Renal cortical epithelial cell (primary cell): ENCODE data around the gene ADAMTS2. TPM values are rescaled to one million over a fixed set of nuclear protein-coding genes. Genes with fewer than 3 reads are reported as not detected.
"Not testable (repeated sequence)": the region's sequence is repeated elsewhere in the genome, so short reads cannot be mapped to it uniquely, and the experiment has no call there.

Experiments used
- DNase-seq: peaks from one replicate; pipeline ENCODE4 v3.0.0-alpha.2; 2011; ENCODE audit warnings: low read depth
- total RNA-seq: library from RNA; depleted of rRNA; stranded (reverse); fragments of >200 nt; gene quantifications from 2 replicates; pipeline ENCODE4 v1.2.3, GENCODE V29; 2014

The ADAMTS2 gene
- total RNA-seq, 1 donor from 2014 or later: 4.2 TPM

DNA sequence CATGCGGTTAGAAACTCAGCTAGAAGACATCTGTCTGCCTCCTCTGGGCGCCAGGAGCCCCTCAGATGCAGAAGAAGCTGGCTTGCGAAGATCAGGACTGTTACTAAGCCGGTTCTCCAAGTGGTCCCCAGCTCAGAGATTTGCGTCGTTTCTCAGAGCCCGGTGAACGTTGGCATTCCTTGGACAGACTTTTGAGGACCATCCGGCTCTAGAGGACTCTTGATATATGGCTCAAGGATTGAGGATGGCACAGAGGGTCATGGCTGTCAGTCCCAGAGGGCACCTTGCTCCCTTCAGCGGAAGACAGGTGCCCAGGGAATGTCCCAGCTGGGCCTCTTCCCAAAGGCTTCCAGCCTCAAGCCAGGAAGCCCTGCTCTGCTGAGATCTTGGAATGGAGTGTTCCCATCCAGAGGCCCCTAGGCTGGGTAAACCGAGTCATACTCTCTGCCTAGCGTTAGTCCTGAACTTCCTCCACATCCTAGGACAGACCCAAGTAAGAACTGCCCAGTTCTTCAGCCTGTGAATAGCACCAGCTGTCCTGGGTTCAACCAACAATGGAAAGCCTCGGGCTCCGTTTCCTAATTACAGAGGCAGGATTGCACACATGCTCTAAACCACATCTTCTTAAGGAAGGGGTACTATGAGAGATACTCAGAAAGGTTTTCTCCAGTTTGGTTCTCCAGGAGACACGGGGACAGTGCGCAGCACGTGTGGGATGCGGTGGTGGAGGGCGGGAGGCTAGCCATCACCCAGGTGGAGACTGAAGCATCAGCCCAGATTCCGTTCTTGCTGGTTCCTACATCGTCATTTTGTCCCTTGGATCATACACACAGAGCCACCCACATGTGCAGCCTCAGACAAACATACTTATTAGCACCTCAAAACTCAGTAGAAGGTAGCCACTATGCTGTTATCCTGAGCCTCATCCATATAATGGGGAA lies 233.7 kb downstream of the ADAMTS2 start:
- no peak for DNase-seq

DNA sequence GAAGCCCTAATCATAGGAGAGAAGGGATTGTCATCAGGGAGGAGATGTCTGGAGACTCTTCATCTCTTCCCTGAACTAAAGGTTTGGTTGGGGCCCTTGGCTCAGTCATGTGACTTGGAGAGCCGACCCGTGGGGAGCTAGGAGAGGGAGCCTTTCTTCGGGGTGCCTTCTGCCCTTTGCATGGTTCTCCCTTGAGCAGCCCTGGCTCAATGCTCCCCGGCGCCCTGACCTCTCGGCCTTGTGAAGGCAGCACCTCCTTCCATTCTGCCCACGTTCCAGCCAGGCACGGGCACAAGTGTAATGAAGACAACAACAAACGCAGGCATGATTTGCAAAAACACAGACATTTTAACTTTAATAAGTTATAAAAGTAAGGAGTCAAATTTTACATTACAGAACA lies 234.7 kb downstream of the ADAMTS2 start:
- DNase-seq: no peak

DNA sequence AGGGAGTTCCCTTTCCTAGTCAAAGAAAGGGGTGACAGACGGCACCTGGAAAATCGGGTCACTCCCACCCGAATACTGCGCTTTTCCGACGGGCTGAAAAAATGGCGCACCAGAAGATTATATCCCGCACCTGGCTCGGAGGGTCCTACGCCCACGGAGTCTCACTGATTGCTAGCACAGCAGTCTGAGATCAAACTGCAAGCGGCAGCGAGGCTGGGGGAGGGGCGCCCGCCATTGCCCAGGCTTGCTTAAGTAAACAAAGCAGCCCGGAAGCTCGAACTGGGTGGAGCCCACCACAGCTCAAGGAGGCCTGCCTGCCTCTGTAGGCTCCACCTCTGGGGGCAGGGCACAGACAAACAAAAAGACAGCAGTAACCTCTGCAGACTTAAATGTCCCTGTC lies 244.0 kb downstream of the ADAMTS2 start:
- not testable (repeated sequence) for DNase-seq

DNA sequence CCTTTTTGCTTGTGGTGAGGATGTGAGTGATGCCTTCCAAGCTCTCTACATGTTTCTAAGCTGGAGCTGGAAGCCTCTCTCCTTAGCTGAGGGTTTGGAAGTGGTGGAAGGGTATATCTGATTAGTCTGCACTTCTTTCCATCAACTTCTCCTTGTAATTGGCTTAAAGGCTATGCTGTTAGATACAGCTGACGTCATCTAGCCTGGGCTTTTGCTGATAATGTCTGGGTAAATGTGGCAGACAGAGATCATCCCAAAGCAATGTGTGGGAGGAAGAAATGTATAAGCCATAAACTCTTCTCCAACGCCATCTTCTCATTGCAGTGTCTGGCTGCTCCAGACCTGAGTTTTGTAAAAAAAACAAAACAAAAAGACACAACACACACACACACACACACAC lies 255.8 kb downstream of the ADAMTS2 start:
- no peak for DNase-seq

DNA sequence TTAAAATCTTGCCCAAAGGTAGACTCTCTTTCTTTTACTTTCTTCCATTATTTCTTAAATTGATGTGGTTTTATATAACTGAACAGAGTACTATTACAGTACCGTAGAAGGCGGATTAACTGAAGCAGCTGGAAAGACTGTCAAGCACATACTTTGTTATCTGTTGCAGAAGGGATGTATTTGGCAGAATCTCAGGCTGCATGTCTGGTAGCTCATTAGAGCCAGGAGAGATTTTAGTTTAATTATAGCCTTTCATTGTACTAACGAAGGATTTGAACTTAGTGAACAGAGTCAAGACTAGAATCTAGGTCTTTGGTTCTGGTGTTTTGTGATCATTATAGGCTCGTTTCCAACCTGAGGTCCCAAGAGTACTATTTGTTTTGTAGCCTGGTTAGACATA lies 264.5 kb downstream of the ADAMTS2 start:
- no peak for DNase-seq

DNA sequence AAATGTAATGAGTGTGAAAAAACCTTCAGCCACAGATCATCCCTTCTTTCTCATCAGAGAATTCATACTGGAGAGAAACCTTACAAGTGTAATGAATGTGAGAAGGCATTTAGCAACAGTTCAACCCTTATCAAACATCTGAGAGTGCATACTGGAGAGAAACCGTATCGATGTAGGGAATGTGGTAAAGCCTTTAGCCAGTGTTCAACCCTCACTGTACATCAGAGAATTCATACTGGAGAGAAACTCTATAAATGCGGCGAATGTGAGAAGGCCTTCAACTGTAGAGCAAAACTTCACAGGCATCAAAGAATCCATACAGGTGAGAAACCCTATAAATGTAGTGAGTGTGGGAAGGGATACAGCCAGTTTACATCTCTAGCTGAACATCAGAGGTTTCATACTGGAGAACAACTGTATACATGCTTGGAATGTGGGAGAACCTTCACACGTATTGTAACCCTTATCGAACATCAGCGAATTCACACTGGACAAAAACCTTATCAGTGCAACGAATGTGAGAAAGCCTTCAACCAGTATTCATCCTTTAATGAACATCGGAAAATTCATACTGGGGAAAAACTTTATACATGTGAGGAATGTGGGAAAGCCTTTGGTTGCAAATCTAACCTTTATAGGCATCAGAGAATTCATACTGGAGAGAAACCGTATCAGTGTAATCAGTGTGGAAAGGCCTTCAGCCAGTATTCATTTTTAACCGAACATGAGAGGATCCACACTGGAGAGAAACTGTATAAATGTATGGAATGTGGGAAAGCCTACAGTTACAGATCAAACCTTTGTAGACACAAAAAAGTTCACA lies 265.9 kb downstream of the ADAMTS2 start:
- no peak for DNase-seq

DNA sequence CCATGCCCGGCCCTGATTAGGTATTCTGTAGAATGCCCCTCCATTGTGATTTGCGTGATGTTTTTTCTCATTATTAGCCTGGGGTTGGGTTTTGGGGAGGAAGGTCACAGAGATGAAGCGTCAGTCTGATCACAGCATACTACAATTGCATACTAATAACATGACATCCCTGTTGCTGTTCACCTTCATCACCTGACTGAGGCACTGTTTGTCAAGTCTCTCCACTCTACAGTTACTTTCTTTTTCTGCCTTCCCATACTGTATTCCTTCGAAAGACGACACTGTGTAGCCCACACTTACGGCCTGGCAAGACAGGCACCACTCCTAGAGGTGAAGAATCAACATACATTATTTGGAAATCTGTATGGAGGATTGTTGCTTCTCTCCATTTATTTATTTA lies 279.6 kb downstream of the ADAMTS2 start:
- no peak for DNase-seq

DNA sequence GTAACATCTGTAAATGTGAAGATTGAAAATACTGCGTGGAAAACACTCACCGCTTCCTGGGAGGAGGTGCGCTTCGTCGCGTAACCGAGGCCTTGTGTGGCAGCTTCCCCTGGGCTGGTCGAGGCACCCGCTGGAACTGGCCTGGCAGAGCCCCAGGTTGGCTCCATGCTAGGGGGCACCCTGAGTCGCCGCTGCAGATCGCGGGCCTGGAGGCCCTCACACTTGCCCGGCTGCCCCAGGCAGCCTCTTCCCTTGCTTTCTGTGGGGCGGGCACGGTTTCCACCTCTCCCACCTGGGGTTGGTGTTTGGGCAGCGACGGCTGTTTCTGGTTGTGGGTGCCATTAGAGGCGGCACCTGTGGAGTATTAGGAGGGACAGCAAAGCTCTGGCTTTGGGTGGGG lies 284.2 kb downstream of the ADAMTS2 start:
- DNase-seq: no peak

Other genes starting within 250 kb of the ADAMTS2 start
- 41.3 and 85.2 TPM in 2 replicates for gene RUFY1, start 205.1 kb upstream of the ADAMTS2 start, total RNA-seq